PC-9 (cell line): Measurements from ENCODE around the gene TRIM9. TPM values are rescaled to one million over a fixed set of nuclear protein-coding genes. Genes with fewer than 3 reads are reported as not detected.

Experiments
- BruUV-seq: library from RNA; stranded (reverse); fragments of 400-500 nt; replicated peaks from 2 replicates; lab custom pipeline; 2021; lab: Mats Ljungman, UMichigan
- CTCF ChIA-PET: fragments of 300-600 bp; sonication (Branson Sonifier 250); formaldehyde crosslinking; loops from one replicate; lab custom pipeline; 2022; ENCODE audit warnings: antibody characterized with exemption; lab: Charles Lee
- POLR2A ChIA-PET: fragments of 300-600 bp; sonication (Branson Sonifier 250); formaldehyde crosslinking; loops from one replicate; lab custom pipeline; 2022; ENCODE audit warnings: antibody characterized with exemption; ENCODE audit not compliant: unreplicated experiment; lab: Charles Lee
- DNase-seq, 2 experiments: peaks; one replicate each; pipeline versions ENCODE4 v3.0.0 to v3.0.0-alpha.2; 2015 to 2022; ENCODE audit warnings: mixed read lengths in 1 of 2
- H2AFZ ChIP-seq: fragments of 200-600 bp; sonication (generic); 2 replicates; pipeline ENCODE4 v1.8.1; 2017; ENCODE audit warnings: antibody characterized with exemption
- H3F3A ChIP-seq: fragments of 200-600 bp; sonication (generic); 2 replicates; pipeline ENCODE4 v1.8.1; 2017; ENCODE audit warnings: antibody characterized with exemption, mild to moderate bottlenecking, low read depth; ENCODE audit not compliant: insufficient read depth
- H3K27ac ChIP-seq: fragments of 200-600 bp; sonication (generic); 2 replicates; pipeline ENCODE4 v1.6.1; 2016; ENCODE audit warnings: mixed run types
- H3K27me3 ChIP-seq: fragments of 200-600 bp; sonication (generic); 2 replicates; pipeline ENCODE4 v1.6.1; 2016; ENCODE audit warnings: low read depth, mixed run types; ENCODE audit not compliant: insufficient read depth
- H3K36me3 ChIP-seq: fragments of 200-600 bp; sonication (generic); 2 replicates; pipeline ENCODE4 v1.6.1; 2016; ENCODE audit warnings: low read depth, mixed run types
- H3K4me1 ChIP-seq: fragments of 200-600 bp; sonication (generic); replicated peaks from 2 replicates; pipeline ENCODE4 v1.6.1; 2016; ENCODE audit warnings: mixed run types; ENCODE audit not compliant: insufficient read depth
- H3K4me2 ChIP-seq: fragments of 200-600 bp; sonication (generic); 2 replicates; pipeline ENCODE4 v1.6.1; 2017; ENCODE audit warnings: mixed run types
- H3K4me3 ChIP-seq: fragments of 200-600 bp; sonication (generic); 2 replicates; pipeline ENCODE4 v1.6.1; 2016; ENCODE audit warnings: mixed run types
- H3K79me2 ChIP-seq: fragments of 200-600 bp; sonication (generic); 2 replicates; pipeline ENCODE4 v1.6.1; 2017; ENCODE audit warnings: low read depth, mixed run types
- H3K9me2 ChIP-seq: fragments of 200-600 bp; sonication (generic); 2 replicates; pipeline ENCODE4 v1.8.1; 2017; ENCODE audit warnings: mild to moderate bottlenecking; ENCODE audit not compliant: insufficient read depth
- H3K9me3 ChIP-seq: fragments of 200-600 bp; sonication (generic); 2 replicates; pipeline ENCODE4 v1.8.1; 2016; ENCODE audit warnings: low read depth; ENCODE audit not compliant: insufficient read depth
- H4K20me1 ChIP-seq: fragments of 200-600 bp; sonication (generic); 2 replicates; pipeline ENCODE4 v1.8.1; 2017; ENCODE audit not compliant: insufficient read depth
- EZH2 ChIP-seq: fragments of 200-600 bp; sonication (generic); IDR thresholded peaks from 2 replicates; pipeline ENCODE4 v1.8.0; 2017; ENCODE audit warnings: antibody characterized with exemption, low read depth
- intact Hi-C: fragments of 100-400 bp; cut with micrococcal nuclease; formaldehyde crosslinking; loops from one replicate; pipeline ENCODE4 v1.10.0; 2022; ENCODE audit not compliant: unreplicated experiment
- total RNA-seq: library from RNA; stranded (reverse); gene quantifications from 2 replicates; pipeline ENCODE4 v1.2.3, GENCODE V29; 2021
- TF ChIP-seq, protein P1 (sequence below): fragments of 200-600 bp; sonication (generic); conservative IDR thresholded peaks from 2 replicates; pipeline ENCODE4 v1.6.1; 2017; ENCODE audit warnings: mixed run types, antibody characterized with exemption, mild to moderate bottlenecking, moderate library complexity

Gene TRIM9
- total RNA-seq, 1 experiment from 2014 or later, result 2.1 TPM

DNA sequence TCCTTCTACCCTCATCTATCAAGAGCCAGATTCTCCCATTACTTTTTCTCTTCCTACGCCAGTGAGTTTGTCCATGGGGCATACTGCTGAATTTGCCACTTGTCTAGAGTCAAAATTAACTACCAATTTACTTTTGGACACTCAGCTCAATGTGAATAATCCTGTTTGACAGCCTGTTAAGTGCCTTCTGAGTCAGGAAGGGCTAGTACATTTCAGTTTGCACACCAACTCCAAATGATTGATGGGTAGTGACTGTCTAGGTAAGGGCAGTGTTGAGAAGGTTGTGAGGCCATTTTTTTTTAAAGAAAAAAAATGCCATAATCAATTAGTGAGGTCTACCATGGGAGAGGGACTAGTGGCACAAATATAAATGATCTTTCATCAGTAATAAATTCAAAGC lies 21.8 kb upstream of the TRIM9 start:
- CTCF ChIA-PET, result no interaction called here

DNA sequence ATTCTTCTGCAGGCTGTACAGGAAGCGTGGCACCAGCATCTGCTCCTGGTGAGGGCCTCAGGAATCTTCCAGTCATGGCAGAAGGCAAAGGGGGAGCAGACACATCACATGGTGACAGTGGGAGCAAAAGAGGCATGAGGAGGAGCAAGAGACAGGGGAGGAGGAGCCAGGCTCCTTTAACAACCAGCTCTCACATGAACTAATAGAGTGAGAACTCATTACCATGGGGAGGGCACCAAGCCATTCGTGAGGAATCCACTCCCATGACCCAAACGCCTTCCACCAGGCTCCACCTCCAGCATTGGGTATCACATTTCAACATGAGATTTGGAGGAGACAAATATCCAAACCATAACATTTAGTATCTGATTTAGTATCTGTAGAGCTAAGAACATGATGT lies 14.7 kb upstream of the TRIM9 start:
- Histone ChIP-seq H3K79me2 (no peaks in the 10 kb centered on the region), H3K27ac (no peak overlapping the region), H2AFZ (no peak overlapping the region), H3F3A (no peaks in the 10 kb centered on the region), H4K20me1 (no peaks in the 10 kb centered on the region), H3K4me2 (no peak overlapping the region), H3K4me3 (no peak overlapping the region), H3K27me3 (no peaks in the 10 kb centered on the region), H3K9me2 (no peaks in the 10 kb centered on the region), H3K9me3 (no peaks in the 10 kb centered on the region), H3K36me3 (no peaks in the 10 kb centered on the region), H3K4me1 (no peaks in the 10 kb centered on the region)
- BruUV-seq, result no TSS peak
- TF ChIP-seq EZH2, result no peak
- TF ChIP-seq, protein P1, sequence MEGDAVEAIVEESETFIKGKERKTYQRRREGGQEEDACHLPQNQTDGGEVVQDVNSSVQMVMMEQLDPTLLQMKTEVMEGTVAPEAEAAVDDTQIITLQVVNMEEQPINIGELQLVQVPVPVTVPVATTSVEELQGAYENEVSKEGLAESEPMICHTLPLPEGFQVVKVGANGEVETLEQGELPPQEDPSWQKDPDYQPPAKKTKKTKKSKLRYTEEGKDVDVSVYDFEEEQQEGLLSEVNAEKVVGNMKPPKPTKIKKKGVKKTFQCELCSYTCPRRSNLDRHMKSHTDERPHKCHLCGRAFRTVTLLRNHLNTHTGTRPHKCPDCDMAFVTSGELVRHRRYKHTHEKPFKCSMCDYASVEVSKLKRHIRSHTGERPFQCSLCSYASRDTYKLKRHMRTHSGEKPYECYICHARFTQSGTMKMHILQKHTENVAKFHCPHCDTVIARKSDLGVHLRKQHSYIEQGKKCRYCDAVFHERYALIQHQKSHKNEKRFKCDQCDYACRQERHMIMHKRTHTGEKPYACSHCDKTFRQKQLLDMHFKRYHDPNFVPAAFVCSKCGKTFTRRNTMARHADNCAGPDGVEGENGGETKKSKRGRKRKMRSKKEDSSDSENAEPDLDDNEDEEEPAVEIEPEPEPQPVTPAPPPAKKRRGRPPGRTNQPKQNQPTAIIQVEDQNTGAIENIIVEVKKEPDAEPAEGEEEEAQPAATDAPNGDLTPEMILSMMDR, result no peak
- intact Hi-C loops, result no loop called here
- CTCF ChIA-PET, result interaction anchor here (0.6 kb wide), 1 partner anchor 12 kb away, joined by 13 read pairs; no protein-coding TSS in a partner anchor
- no peak for DNase-seq
- POLR2A ChIA-PET, result no interaction called here

More for the DNA sequence above, 21.8 kb upstream of the TRIM9 start:
- Histone ChIP-seq H2AFZ (no peak overlapping the region), H3K27ac (no peak overlapping the region), H3K4me3 (no peak overlapping the region), H3K27me3 (no peaks in the 10 kb centered on the region), H3K4me1 (no peaks in the 10 kb centered on the region), H3K36me3 (no peaks in the 10 kb centered on the region), H3K9me2 (no peaks in the 10 kb centered on the region), H4K20me1 (no peaks in the 10 kb centered on the region; the same call in 1 of the 2 replicates), H3F3A (no peaks in the 10 kb centered on the region), H3K9me3 (no peaks in the 10 kb centered on the region), H3K4me2 (no peak overlapping the region), H3K79me2 (no peaks in the 10 kb centered on the region)
- DNase-seq, result no peak
- intact Hi-C loops, result no loop called here
- POLR2A ChIA-PET, result no interaction called here
- no TSS peak for BruUV-seq
- TF ChIP-seq, protein P1, result no peak

DNA sequence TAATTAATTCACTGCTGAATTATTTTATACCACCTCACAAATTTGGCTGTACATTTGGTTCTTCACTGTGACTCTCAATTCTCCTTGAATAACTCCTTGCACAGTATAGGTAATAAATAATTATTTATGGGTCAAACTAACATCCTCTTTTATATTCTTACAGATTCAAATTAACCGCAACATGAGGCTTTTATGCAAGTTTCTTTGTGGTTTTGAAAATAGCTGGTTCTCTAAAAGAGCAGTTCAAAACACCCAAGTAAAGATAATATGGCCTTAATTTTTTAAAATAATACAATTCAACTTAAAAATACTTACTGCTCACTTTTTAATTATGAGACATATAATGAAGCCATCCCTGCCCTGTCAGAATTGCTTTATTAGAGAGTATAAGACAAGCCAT lies 12.9 kb upstream of the TRIM9 start:
- ChIA-PET POLR2A (no interaction called here), CTCF (no interaction called here)
- Histone ChIP-seq H3K27me3 (no peaks in the 10 kb centered on the region), H3F3A (no peaks in the 10 kb centered on the region), H3K27ac (no peak overlapping the region), H4K20me1 (no peaks in the 10 kb centered on the region), H3K9me3 (no peaks in the 10 kb centered on the region), H3K4me3 (no peak overlapping the region), H3K4me2 (no peak overlapping the region), H2AFZ (no peak overlapping the region), H3K9me2 (no peaks in the 10 kb centered on the region), H3K79me2 (no peaks in the 10 kb centered on the region), H3K36me3 (no peaks in the 10 kb centered on the region), H3K4me1 (no peaks in the 10 kb centered on the region)
- TF ChIP-seq, protein P1, result no peak
- no peak for TF ChIP-seq EZH2
- no peak for DNase-seq
- intact Hi-C loops, result no loop called here
- no TSS peak for BruUV-seq
